HCT116 (cell line): ENCODE results near the gene KCNN3. TPM values are rescaled to one million over a fixed set of nuclear protein-coding genes. Genes with fewer than 3 reads are reported as not detected.

ENCODE experiments used
- ATAC-seq: fragments of 200-7000 bp; cut with Tn5 transposase; 2 replicates; pipeline ENCODE4 v1.9.1; 2020; ENCODE audit warnings: mild to moderate bottlenecking, moderate library complexity
- BruUV-seq: library from RNA; stranded (reverse); fragments of 400-500 nt; replicated peaks from 2 replicates; lab custom pipeline; 2021; lab: Mats Ljungman, UMichigan
- CTCF ChIA-PET: fragments of 300-600 bp; sonication (Branson Sonifier 250); formaldehyde crosslinking; loops from one replicate; lab custom pipeline; 2021; ENCODE audit warnings: antibody characterized with exemption; lab: Charles Lee
- POLR2A ChIA-PET: fragments of 300-600, 350-600 bp; sonication (Branson Sonifier 250); formaldehyde crosslinking; loops from one replicate; lab custom pipeline; 2021; ENCODE audit warnings: antibody characterized with exemption; lab: Charles Lee
- RAD21 ChIA-PET, 2 experiments: fragments of 300-600 bp; sonication (Branson Sonifier 250); formaldehyde crosslinking; loops; one replicate each; lab custom pipeline; 2023; ENCODE audit warnings: low total read pairs in 2 of 2; ENCODE audit not compliant: uncharacterized antibody in 2 of 2, unreplicated experiment in 2 of 2, low non-redundant PET in 1 of 2; lab: Charles Lee
- DNase-seq: peaks from one replicate; pipeline ENCODE4 v3.0.0-alpha.2; 2010; ENCODE audit warnings: low read depth, low spot score
- H2AFZ ChIP-seq: fragments of 200-600 bp; shearing (Covaris generic), sonication (generic); 2 replicates; pipeline ENCODE4 v1.6.1; 2017; ENCODE audit warnings: low read depth, mixed run types, mixed read lengths, antibody characterized with exemption, low read length; ENCODE audit not compliant: poor library complexity, severe bottlenecking
- H3K27ac ChIP-seq: 2 replicates; pipeline ENCODE4 v1.5.1; 2012; ENCODE audit warnings: low read depth, low read length
- H3K27me3 ChIP-seq: fragments of 200-600 bp; sonication (generic); 2 replicates; pipeline ENCODE4 v1.6.1; 2016; ENCODE audit warnings: mixed run types, low read length, mixed read lengths; ENCODE audit not compliant: insufficient read depth
- H3K36me3 ChIP-seq, 2 experiments: fragments of 200-500 bp in 1 of 2; fragments of 200-600 bp in 1 of 2; sonication (Bioruptor generic) in 1 of 2; sonication (generic) in 1 of 2; 2 replicates each; pipeline versions ENCODE4 v1.5.1 to v1.6.1; 2014 to 2016; ENCODE audit warnings: low read length in 2 of 2, inconsistent platforms in 1 of 2, mixed read lengths in 1 of 2, mixed run types in 1 of 2; ENCODE audit not compliant: insufficient read depth in 2 of 2, control insufficient read depth in 1 of 2
- H3K4me1 ChIP-seq, 2 experiments: fragments of 200-600 bp in 1 of 2; sonication (generic) in 1 of 2; 2 replicates each; pipeline versions ENCODE4 v1.5.1 to v1.6.1; 2012 to 2017; ENCODE audit warnings: low read length in 2 of 2, inconsistent platforms in 1 of 2, mild to moderate bottlenecking in 1 of 2, mixed read lengths in 1 of 2, mixed run types in 1 of 2, moderate library complexity in 1 of 2; ENCODE audit not compliant: insufficient read depth in 2 of 2, control insufficient read depth in 1 of 2
- H3K4me2 ChIP-seq: fragments of 200-600 bp; sonication (generic); 2 replicates; pipeline ENCODE4 v1.6.1; 2017; ENCODE audit warnings: mixed run types, low read length, mixed read lengths
- H3K4me3 ChIP-seq, 2 experiments: fragments of 200-600 bp in 1 of 2; sonication (generic) in 1 of 2; replicated peaks in 1 of 2; 2 replicates each; pipeline ENCODE4 v1.5.1; 2011 to 2016; ENCODE audit warnings: low read length in 2 of 2, control low read depth in 1 of 2, low read depth in 1 of 2, mild to moderate bottlenecking in 1 of 2, mixed read lengths in 1 of 2, mixed run types in 1 of 2
- H3K79me2 ChIP-seq: fragments of 200-600 bp; sonication (generic); 2 replicates; pipeline ENCODE4 v1.6.1; 2017; ENCODE audit warnings: mild to moderate bottlenecking, mixed run types, low read length, moderate library complexity, mixed read lengths; ENCODE audit not compliant: insufficient read depth
- H3K9ac ChIP-seq: fragments of 200-600 bp; sonication (generic); 2 replicates; pipeline ENCODE4 v1.6.1; 2016; ENCODE audit warnings: low read length, mixed read lengths
- H3K9me2 ChIP-seq: fragments of 200-600 bp; sonication (generic), shearing (Covaris generic); 2 replicates; pipeline ENCODE4 v1.6.1; 2017; ENCODE audit warnings: mixed run types, mild to moderate bottlenecking, moderate library complexity; ENCODE audit not compliant: insufficient read depth
- H3K9me3 ChIP-seq, 2 experiments: fragments of 200-500 bp in 1 of 2; fragments of 200-600 bp in 1 of 2; sonication (Bioruptor generic) in 1 of 2; sonication (generic) in 1 of 2; 2 replicates each; pipeline ENCODE4 v1.6.1; 2014 to 2017; ENCODE audit warnings: low read length in 2 of 2, mixed read lengths in 2 of 2, inconsistent platforms in 1 of 2, low read depth in 1 of 2, mild to moderate bottlenecking in 1 of 2, mixed run types in 1 of 2, moderate library complexity in 1 of 2; ENCODE audit not compliant: control insufficient read depth in 1 of 2, insufficient read depth in 1 of 2
- H4K20me1 ChIP-seq: fragments of 200-600 bp; sonication (generic), shearing (Covaris generic); 2 replicates; pipeline ENCODE4 v1.6.1; 2017; ENCODE audit warnings: mixed run types, mild to moderate bottlenecking, moderate library complexity; ENCODE audit not compliant: insufficient read depth
- ATF3 ChIP-seq: IDR thresholded peaks from 2 replicates; pipeline ENCODE4 v1.6.1; 2012
- CBX3 ChIP-seq: IDR thresholded peaks from 2 replicates; pipeline ENCODE4 v1.6.1; 2012; ENCODE audit warnings: low read depth
- EGR1 ChIP-seq: IDR thresholded peaks from 2 replicates; pipeline ENCODE4 v1.6.1; 2012; ENCODE audit warnings: low read depth
- EZH2 ChIP-seq: fragments of 200-600 bp; sonication (generic); IDR thresholded peaks from 2 replicates; pipeline ENCODE4 v1.6.1; 2017; ENCODE audit warnings: antibody characterized with exemption, mixed run types
- EZH2phosphoT487 ChIP-seq: fragments of 200-600 bp; IDR thresholded peaks from 2 replicates; pipeline ENCODE4 v1.6.1; 2018; ENCODE audit warnings: antibody characterized with exemption, borderline replicate concordance
- FOSL1 ChIP-seq: IDR thresholded peaks from 2 replicates; pipeline ENCODE4 v1.6.1; 2012; ENCODE audit warnings: low read depth
- JUND ChIP-seq: IDR thresholded peaks from 2 replicates; pipeline ENCODE4 v1.6.1; 2012
- POLR2A ChIP-seq: IDR thresholded peaks from 2 replicates; pipeline ENCODE4 v1.7.0; 2011; ENCODE audit warnings: borderline replicate concordance; ENCODE audit not compliant: insufficient read depth, insufficient read length; ENCODE audit errors: extremely low read depth
- POLR2AphosphoS5 ChIP-seq: IDR thresholded peaks from 2 replicates; pipeline ENCODE4 v1.6.1; 2011; ENCODE audit warnings: mild to moderate bottlenecking, low read depth, low read length, moderate library complexity
- RAD21 ChIP-seq: IDR thresholded peaks from 2 replicates; pipeline ENCODE4 v1.6.1; 2012; ENCODE audit warnings: low read depth, mild to moderate bottlenecking
- SIN3A ChIP-seq: IDR thresholded peaks from 2 replicates; pipeline ENCODE4 v1.6.1; 2012; ENCODE audit warnings: low read depth
- SP1 ChIP-seq: IDR thresholded peaks from 2 replicates; pipeline ENCODE4 v1.6.1; 2012; ENCODE audit warnings: low read depth
- SRF ChIP-seq: IDR thresholded peaks from 2 replicates; pipeline ENCODE4 v1.6.1; 2012; ENCODE audit warnings: low read depth
- TCF7L2 ChIP-seq: IDR thresholded peaks from 2 replicates; pipeline ENCODE4 v1.7.0; 2011; ENCODE audit warnings: borderline replicate concordance, inconsistent platforms; ENCODE audit not compliant: insufficient read depth, insufficient read length; ENCODE audit errors: extremely low read depth
- ZFX ChIP-seq: fragments of 450-650 bp; IDR thresholded peaks from 2 replicates; pipeline ENCODE4 v1.6.1; 2017
- intact Hi-C: fragments of 100-400 bp; cut with micrococcal nuclease; formaldehyde crosslinking; loops from 2 replicates; pipeline ENCODE4 v1.10.0; 2022
- total RNA-seq: library from RNA; stranded (reverse); gene quantifications from one replicate; pipeline ENCODE4 v1.2.1, GENCODE V29; 2021; ENCODE audit not compliant: unreplicated experiment
- TF ChIP-seq, protein P1 (sequence below), 3 experiments: fragments of 200-600 bp in 1 of 3; sonication (generic) in 1 of 3; IDR thresholded peaks in 2 of 3; conservative IDR thresholded peaks in 1 of 3; 2 replicates each; pipeline ENCODE4 v1.5.1; 2012 to 2017; ENCODE audit warnings: low read depth in 2 of 3, low read length in 2 of 3, antibody characterized with exemption in 1 of 3, borderline replicate concordance in 1 of 3, control low read depth in 1 of 3, mild to moderate bottlenecking in 1 of 3, mixed read lengths in 1 of 3, mixed run types in 1 of 3, moderate library complexity in 1 of 3; ENCODE audit not compliant: insufficient read depth in 1 of 3
- TF ChIP-seq, protein P2 (sequence below): IDR thresholded peaks from 2 replicates; pipeline ENCODE4 v1.6.1; 2012; ENCODE audit warnings: low read depth

KCNN3 gene
- total RNA-seq, 1 experiment from 2014 or later, result 1.1 TPM

GRCh38 chr1:154739654-154740053 is 130.4 kb downstream of the KCNN3 start:
- H3K27ac ChIP-seq, result no peak overlapping the region
- CTCF ChIA-PET, result interaction anchor here (1.1 kb wide), 1 partner anchor 204 kb away, joined by 3 read pairs; no protein-coding TSS in a partner anchor
- POLR2A ChIA-PET, result interaction anchor here (0.6 kb wide), 1 partner anchor 735 kb away, joined by 3 read pairs; no protein-coding TSS in a partner anchor
- no TSS peak for BruUV-seq
- DNase-seq (no peak), ATAC-seq (no peak)
- no peaks in the 10 kb centered on the region for H3K36me3 ChIP-seq
- H3K27me3 ChIP-seq, result peaks cover 27% of the 10 kb centered on the region
- no peak overlapping the region for H3K4me3 ChIP-seq
- no peaks in the 10 kb centered on the region for H4K20me1 ChIP-seq
- RAD21 ChIA-PET, result no interaction called here
- TF ChIP-seq ATF3, result no peak
- TF ChIP-seq RAD21, result no peak
- TF ChIP-seq, protein P1, sequence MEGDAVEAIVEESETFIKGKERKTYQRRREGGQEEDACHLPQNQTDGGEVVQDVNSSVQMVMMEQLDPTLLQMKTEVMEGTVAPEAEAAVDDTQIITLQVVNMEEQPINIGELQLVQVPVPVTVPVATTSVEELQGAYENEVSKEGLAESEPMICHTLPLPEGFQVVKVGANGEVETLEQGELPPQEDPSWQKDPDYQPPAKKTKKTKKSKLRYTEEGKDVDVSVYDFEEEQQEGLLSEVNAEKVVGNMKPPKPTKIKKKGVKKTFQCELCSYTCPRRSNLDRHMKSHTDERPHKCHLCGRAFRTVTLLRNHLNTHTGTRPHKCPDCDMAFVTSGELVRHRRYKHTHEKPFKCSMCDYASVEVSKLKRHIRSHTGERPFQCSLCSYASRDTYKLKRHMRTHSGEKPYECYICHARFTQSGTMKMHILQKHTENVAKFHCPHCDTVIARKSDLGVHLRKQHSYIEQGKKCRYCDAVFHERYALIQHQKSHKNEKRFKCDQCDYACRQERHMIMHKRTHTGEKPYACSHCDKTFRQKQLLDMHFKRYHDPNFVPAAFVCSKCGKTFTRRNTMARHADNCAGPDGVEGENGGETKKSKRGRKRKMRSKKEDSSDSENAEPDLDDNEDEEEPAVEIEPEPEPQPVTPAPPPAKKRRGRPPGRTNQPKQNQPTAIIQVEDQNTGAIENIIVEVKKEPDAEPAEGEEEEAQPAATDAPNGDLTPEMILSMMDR (IDR thresholded peaks at IDR 0.05 in 2 of 3, conservative IDR thresholded peaks at IDR 0.05 in 1 of 3; ENCODE audit: borderline replicate concordance in 1 of 3, insufficient read depth in 1 of 3, low read depth in 2 of 3, low read length in 2 of 3), result no peak
- H3K79me2 ChIP-seq, result no peaks in the 10 kb centered on the region
- no peak overlapping the region for H3K9ac ChIP-seq
- H3K4me1 ChIP-seq, result peaks cover 0 to 6% of the 10 kb centered on the region in 2 experiments; a peak in 1 of 4 replicates
- intact Hi-C loops, result no loop called here
- H3K9me3 ChIP-seq, result no peaks in the 10 kb centered on the region
- no peak overlapping the region for H3K4me2 ChIP-seq
- no peak overlapping the region for H2AFZ ChIP-seq
- H3K9me2 ChIP-seq, result no peaks in the 10 kb centered on the region

DNA sequence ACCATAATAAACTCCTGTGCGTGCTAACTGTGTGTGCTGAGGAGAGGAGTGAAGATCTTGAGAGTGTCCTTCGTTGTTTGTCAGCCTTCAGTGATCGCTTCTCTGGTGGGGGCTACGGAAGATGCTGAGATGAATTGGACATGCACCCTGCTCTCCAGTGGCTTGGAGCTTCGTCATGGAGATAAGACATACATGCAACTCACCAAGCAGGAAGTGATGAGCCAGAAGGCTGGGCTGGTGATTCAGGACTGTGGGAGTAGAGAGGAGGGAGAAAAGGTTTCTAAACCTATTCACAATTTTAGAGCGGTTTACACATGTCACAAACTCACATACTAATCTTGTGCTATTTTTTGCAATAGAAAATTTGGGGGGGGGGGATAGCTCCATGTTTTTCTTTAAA is 133.2 kb downstream of the KCNN3 start:
- no peak overlapping the region for H2AFZ ChIP-seq
- H3K9me2 ChIP-seq, result no peaks in the 10 kb centered on the region; the same call in 1 of the 2 replicates
- H3K4me1 ChIP-seq, result peaks cover 0 to 6% of the 10 kb centered on the region in 2 experiments; a peak in 1 of 4 replicates
- no peaks in the 10 kb centered on the region for H4K20me1 ChIP-seq
- no peak overlapping the region for H3K4me3 ChIP-seq
- intact Hi-C loops, result no loop called here
- ChIA-PET CTCF (no interaction called here), RAD21 (no interaction called here), POLR2A (no interaction called here)
- H3K4me2 ChIP-seq, result no peak overlapping the region
- H3K9me3 ChIP-seq, result no peaks in the 10 kb centered on the region
- H3K9ac ChIP-seq, result no peak overlapping the region
- no TSS peak for BruUV-seq
- H3K27me3 ChIP-seq, result peaks cover 27% of the 10 kb centered on the region
- H3K27ac ChIP-seq, result no peak overlapping the region
- DNase-seq (no peak), ATAC-seq (no peak)
- H3K79me2 ChIP-seq, result no peaks in the 10 kb centered on the region
- H3K36me3 ChIP-seq, result no peaks in the 10 kb centered on the region
- TF ChIP-seq FOSL1 (no peak), POLR2AphosphoS5 (no peak), RAD21 (no peak), JUND (no peak), EZH2 (no peak), CBX3 (no peak), EGR1 (no peak), SP1 (no peak), SRF (no peak), SIN3A (no peak), ZFX (no peak), POLR2A (no peak), TCF7L2 (no peak), EZH2phosphoT487 (no peak)
- TF ChIP-seq, protein P2, sequence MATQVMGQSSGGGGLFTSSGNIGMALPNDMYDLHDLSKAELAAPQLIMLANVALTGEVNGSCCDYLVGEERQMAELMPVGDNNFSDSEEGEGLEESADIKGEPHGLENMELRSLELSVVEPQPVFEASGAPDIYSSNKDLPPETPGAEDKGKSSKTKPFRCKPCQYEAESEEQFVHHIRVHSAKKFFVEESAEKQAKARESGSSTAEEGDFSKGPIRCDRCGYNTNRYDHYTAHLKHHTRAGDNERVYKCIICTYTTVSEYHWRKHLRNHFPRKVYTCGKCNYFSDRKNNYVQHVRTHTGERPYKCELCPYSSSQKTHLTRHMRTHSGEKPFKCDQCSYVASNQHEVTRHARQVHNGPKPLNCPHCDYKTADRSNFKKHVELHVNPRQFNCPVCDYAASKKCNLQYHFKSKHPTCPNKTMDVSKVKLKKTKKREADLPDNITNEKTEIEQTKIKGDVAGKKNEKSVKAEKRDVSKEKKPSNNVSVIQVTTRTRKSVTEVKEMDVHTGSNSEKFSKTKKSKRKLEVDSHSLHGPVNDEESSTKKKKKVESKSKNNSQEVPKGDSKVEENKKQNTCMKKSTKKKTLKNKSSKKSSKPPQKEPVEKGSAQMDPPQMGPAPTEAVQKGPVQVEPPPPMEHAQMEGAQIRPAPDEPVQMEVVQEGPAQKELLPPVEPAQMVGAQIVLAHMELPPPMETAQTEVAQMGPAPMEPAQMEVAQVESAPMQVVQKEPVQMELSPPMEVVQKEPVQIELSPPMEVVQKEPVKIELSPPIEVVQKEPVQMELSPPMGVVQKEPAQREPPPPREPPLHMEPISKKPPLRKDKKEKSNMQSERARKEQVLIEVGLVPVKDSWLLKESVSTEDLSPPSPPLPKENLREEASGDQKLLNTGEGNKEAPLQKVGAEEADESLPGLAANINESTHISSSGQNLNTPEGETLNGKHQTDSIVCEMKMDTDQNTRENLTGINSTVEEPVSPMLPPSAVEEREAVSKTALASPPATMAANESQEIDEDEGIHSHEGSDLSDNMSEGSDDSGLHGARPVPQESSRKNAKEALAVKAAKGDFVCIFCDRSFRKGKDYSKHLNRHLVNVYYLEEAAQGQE, result no peak
